GM19240 (cell line): ENCODE data around the gene MTCH1.
"Not testable (repeated sequence)": the region's sequence is repeated elsewhere in the genome, so short reads cannot be mapped to it uniquely, and the experiment has no call there.

Experiments used
- DNase-seq: peaks from one replicate; pipeline ENCODE4 v3.0.0; 2011; ENCODE audit warnings: low spot score; ENCODE audit not compliant: insufficient read length

The MTCH1 gene

GRCh38 chr6:36954262-36954931 lies 31.6 kb downstream of the MTCH1 start, which contains the start of gene PI16:
Gene PI16, plus strand, starts transcription at chr6:36954738. Its CDS starts 23 bp downstream, at chr6:36954761.
- no peak for DNase-seq

- no peak for DNase-seq
These were observed 32.1 kb downstream of the MTCH1 start for GRCh38 chr6:36953931-36954261.

GRCh38 chr6:36949636-36950035 lies 36.4 kb downstream of the MTCH1 start:
- DNase-seq, result no peak

GRCh38 chr6:36949076-36949475 lies 36.9 kb downstream of the MTCH1 start:
- not testable (repeated sequence) for DNase-seq

- no peak for DNase-seq
These were observed 38.2 kb downstream of the MTCH1 start for GRCh38 chr6:36947570-36948351.

- no peak for DNase-seq
These were observed 39.5 kb downstream of the MTCH1 start for GRCh38 chr6:36946526-36946925.

- DNase-seq, result no peak
These were observed 40.7 kb downstream of the MTCH1 start for GRCh38 chr6:36945301-36945700.

GRCh38 chr6:36944650-36945049 lies 41.3 kb downstream of the MTCH1 start:
- DNase-seq, result no peak

GRCh38 chr6:36942329-36942728 lies 43.7 kb downstream of the MTCH1 start:
- DNase-seq, result not testable (repeated sequence)

GRCh38 chr6:36941561-36941960 lies 44.4 kb downstream of the MTCH1 start:
- not testable (repeated sequence) for DNase-seq

GRCh38 chr6:36940027-36940426 lies 46.0 kb downstream of the MTCH1 start:
- DNase-seq, result no peak

GRCh38 chr6:36939005-36939404 lies 47.0 kb downstream of the MTCH1 start:
- not testable (repeated sequence) for DNase-seq

GRCh38 chr6:36938536-36938935 lies 47.5 kb downstream of the MTCH1 start:
- DNase-seq, result no peak

- no peak for DNase-seq
These were observed 48.1 kb downstream of the MTCH1 start for GRCh38 chr6:36937896-36938295.

GRCh38 chr6:36936824-36937223 lies 49.2 kb downstream of the MTCH1 start:
- no peak for DNase-seq

GRCh38 chr6:36934901-36935300 lies 51.1 kb downstream of the MTCH1 start:
- no peak for DNase-seq

- DNase-seq, result no peak
These were observed 52.5 kb downstream of the MTCH1 start for GRCh38 chr6:36933519-36933918.

GRCh38 chr6:36933102-36933501 lies 52.9 kb downstream of the MTCH1 start:
- DNase-seq, result no peak

GRCh38 chr6:36930483-36930882 lies 55.5 kb downstream of the MTCH1 start:
- DNase-seq, result no peak

- no peak for DNase-seq
These were observed 56.4 kb downstream of the MTCH1 start for GRCh38 chr6:36929607-36930006.

- no peak for DNase-seq
These were observed 56.8 kb downstream of the MTCH1 start for GRCh38 chr6:36929152-36929551.

GRCh38 chr6:36928547-36928918 lies 57.5 kb downstream of the MTCH1 start:
- no peak for DNase-seq
